ENCODE data around the gene TBXA2R.

DNA sequence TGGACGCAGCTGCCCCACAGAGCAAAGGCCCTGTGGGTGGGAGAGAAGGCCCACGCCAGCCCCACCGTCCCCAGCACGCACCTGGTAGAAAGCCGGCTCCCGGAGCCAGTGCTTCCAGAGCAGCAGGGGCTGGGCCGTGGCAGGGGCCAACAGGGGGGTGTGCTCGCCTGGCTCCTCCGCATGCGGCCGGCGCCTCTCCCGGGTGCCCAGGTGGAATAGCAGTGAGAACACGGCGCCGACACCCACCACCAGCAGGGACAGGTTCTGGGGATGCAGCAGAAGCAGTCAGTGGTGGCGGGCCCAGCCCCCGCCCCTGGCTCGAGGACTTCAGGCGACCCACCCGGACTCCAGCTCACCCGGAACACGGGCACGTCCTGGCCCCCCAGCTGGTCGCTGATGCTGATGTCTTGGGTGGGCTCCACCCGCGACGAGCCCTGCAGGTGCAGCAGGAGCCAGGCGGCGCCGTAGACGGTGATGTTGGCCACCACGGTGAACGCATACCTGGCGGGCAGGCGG is 58.9 kb downstream of the TBXA2R start:
- TF ChIP-seq, protein P1, sequence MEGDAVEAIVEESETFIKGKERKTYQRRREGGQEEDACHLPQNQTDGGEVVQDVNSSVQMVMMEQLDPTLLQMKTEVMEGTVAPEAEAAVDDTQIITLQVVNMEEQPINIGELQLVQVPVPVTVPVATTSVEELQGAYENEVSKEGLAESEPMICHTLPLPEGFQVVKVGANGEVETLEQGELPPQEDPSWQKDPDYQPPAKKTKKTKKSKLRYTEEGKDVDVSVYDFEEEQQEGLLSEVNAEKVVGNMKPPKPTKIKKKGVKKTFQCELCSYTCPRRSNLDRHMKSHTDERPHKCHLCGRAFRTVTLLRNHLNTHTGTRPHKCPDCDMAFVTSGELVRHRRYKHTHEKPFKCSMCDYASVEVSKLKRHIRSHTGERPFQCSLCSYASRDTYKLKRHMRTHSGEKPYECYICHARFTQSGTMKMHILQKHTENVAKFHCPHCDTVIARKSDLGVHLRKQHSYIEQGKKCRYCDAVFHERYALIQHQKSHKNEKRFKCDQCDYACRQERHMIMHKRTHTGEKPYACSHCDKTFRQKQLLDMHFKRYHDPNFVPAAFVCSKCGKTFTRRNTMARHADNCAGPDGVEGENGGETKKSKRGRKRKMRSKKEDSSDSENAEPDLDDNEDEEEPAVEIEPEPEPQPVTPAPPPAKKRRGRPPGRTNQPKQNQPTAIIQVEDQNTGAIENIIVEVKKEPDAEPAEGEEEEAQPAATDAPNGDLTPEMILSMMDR (IDR thresholded peaks at IDR 0.05) = no peak
- TF ChIP-seq, protein P2, sequence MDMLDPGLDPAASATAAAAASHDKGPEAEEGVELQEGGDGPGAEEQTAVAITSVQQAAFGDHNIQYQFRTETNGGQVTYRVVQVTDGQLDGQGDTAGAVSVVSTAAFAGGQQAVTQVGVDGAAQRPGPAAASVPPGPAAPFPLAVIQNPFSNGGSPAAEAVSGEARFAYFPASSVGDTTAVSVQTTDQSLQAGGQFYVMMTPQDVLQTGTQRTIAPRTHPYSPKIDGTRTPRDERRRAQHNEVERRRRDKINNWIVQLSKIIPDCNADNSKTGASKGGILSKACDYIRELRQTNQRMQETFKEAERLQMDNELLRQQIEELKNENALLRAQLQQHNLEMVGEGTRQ (CRISPR knock-in tag; IDR thresholded peaks at IDR 0.05) = no peak
- TF ChIP-seq ATF1 (CRISPR knock-in tag; IDR thresholded peaks at IDR 0.05) (no peak), GTF2I (CRISPR knock-in tag; conservative IDR thresholded peaks at IDR 0.05) (no peak), SP1 (CRISPR knock-in tag; conservative IDR thresholded peaks at IDR 0.05) (no peak), JUN (CRISPR knock-in tag; IDR thresholded peaks at IDR 0.05) (no peak)
- TF ChIP-seq, protein P3, sequence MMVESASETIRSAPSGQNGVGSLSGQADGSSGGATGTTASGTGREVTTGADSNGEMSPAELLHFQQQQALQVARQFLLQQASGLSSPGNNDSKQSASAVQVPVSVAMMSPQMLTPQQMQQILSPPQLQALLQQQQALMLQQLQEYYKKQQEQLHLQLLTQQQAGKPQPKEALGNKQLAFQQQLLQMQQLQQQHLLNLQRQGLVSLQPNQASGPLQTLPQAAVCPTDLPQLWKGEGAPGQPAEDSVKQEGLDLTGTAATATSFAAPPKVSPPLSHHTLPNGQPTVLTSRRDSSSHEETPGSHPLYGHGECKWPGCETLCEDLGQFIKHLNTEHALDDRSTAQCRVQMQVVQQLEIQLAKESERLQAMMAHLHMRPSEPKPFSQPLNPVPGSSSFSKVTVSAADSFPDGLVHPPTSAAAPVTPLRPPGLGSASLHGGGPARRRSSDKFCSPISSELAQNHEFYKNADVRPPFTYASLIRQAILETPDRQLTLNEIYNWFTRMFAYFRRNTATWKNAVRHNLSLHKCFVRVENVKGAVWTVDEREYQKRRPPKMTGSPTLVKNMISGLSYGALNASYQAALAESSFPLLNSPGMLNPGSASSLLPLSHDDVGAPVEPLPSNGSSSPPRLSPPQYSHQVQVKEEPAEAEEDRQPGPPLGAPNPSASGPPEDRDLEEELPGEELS (CRISPR knock-in tag; IDR thresholded peaks at IDR 0.05) = no peak
- TF ChIP-seq, protein P4, sequence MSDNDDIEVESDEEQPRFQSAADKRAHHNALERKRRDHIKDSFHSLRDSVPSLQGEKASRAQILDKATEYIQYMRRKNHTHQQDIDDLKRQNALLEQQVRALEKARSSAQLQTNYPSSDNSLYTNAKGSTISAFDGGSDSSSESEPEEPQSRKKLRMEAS (CRISPR knock-in tag; IDR thresholded peaks at IDR 0.05) = no peak
- TF ChIP-seq, protein P5, sequence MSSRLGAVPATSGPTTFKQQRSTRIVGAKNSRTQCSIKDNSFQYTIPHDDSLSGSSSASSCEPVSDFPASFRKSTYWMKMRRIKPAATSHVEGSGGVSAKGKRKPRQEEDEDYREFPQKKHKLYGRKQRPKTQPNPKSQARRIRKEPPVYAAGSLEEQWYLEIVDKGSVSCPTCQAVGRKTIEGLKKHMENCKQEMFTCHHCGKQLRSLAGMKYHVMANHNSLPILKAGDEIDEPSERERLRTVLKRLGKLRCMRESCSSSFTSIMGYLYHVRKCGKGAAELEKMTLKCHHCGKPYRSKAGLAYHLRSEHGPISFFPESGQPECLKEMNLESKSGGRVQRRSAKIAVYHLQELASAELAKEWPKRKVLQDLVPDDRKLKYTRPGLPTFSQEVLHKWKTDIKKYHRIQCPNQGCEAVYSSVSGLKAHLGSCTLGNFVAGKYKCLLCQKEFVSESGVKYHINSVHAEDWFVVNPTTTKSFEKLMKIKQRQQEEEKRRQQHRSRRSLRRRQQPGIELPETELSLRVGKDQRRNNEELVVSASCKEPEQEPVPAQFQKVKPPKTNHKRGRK (CRISPR knock-in tag; IDR thresholded peaks at IDR 0.05; ENCODE audit: borderline replicate concordance) = no peak
- TF ChIP-seq, protein P6, sequence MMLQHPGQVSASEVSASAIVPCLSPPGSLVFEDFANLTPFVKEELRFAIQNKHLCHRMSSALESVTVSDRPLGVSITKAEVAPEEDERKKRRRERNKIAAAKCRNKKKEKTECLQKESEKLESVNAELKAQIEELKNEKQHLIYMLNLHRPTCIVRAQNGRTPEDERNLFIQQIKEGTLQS (CRISPR knock-in tag; conservative IDR thresholded peaks at IDR 0.05) = no peak
- TF ChIP-seq, protein P7, sequence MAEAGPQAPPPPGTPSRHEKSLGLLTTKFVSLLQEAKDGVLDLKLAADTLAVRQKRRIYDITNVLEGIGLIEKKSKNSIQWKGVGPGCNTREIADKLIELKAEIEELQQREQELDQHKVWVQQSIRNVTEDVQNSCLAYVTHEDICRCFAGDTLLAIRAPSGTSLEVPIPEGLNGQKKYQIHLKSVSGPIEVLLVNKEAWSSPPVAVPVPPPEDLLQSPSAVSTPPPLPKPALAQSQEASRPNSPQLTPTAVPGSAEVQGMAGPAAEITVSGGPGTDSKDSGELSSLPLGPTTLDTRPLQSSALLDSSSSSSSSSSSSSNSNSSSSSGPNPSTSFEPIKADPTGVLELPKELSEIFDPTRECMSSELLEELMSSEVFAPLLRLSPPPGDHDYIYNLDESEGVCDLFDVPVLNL (CRISPR knock-in tag; IDR thresholded peaks at IDR 0.05; ENCODE audit: borderline replicate concordance, low read depth) = no peak
- TF ChIP-seq, protein P8, sequence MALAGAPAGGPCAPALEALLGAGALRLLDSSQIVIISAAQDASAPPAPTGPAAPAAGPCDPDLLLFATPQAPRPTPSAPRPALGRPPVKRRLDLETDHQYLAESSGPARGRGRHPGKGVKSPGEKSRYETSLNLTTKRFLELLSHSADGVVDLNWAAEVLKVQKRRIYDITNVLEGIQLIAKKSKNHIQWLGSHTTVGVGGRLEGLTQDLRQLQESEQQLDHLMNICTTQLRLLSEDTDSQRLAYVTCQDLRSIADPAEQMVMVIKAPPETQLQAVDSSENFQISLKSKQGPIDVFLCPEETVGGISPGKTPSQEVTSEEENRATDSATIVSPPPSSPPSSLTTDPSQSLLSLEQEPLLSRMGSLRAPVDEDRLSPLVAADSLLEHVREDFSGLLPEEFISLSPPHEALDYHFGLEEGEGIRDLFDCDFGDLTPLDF (CRISPR knock-in tag; IDR thresholded peaks at IDR 0.05) = no peak
- TF ChIP-seq, protein P9, sequence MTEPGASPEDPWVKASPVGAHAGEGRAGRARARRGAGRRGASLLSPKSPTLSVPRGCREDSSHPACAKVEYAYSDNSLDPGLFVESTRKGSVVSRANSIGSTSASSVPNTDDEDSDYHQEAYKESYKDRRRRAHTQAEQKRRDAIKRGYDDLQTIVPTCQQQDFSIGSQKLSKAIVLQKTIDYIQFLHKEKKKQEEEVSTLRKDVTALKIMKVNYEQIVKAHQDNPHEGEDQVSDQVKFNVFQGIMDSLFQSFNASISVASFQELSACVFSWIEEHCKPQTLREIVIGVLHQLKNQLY (CRISPR knock-in tag; IDR thresholded peaks at IDR 0.05) = no peak
